Ishikawa (cell line): Measurements from ENCODE around the gene GAREM1.

Experiments used
- CEBPB ChIP-seq: IDR thresholded peaks from 2 replicates; pipeline ENCODE4 v1.6.1; 2012
- CREB1 ChIP-seq: IDR thresholded peaks from 2 replicates; pipeline ENCODE4 v1.6.1; 2012; ENCODE audit warnings: low read depth
- EGR1 ChIP-seq: IDR thresholded peaks from 2 replicates; pipeline ENCODE4 v1.6.1; 2012
- EP300 ChIP-seq: IDR thresholded peaks from 2 replicates; pipeline ENCODE4 v1.6.1; 2012; ENCODE audit warnings: borderline replicate concordance
- FOXM1 ChIP-seq: IDR thresholded peaks from 2 replicates; pipeline ENCODE4 v1.6.1; 2012; ENCODE audit warnings: low read depth, borderline replicate concordance
- MAX ChIP-seq: IDR thresholded peaks from 2 replicates; pipeline ENCODE4 v1.6.1; 2012
- NFIC ChIP-seq: IDR thresholded peaks from 2 replicates; pipeline ENCODE4 v1.6.1; 2012
- RAD21 ChIP-seq: IDR thresholded peaks from 2 replicates; pipeline ENCODE4 v1.6.1; 2012; ENCODE audit warnings: low read depth
- TAF1 ChIP-seq: IDR thresholded peaks from 2 replicates; pipeline ENCODE4 v1.6.1; 2012; ENCODE audit warnings: low read depth, mild to moderate bottlenecking
- TCF12 ChIP-seq: IDR thresholded peaks from 2 replicates; pipeline ENCODE4 v1.6.1; 2012; ENCODE audit warnings: low read depth
- TEAD4 ChIP-seq: IDR thresholded peaks from 2 replicates; pipeline ENCODE4 v1.6.1; 2012
- USF1 ChIP-seq: IDR thresholded peaks from 2 replicates; pipeline ENCODE4 v1.6.1; 2012
- YY1 ChIP-seq: IDR thresholded peaks from 2 replicates; pipeline ENCODE4 v1.6.1; 2012; ENCODE audit warnings: low read depth
- ZBTB7A ChIP-seq: IDR thresholded peaks from 2 replicates; pipeline ENCODE4 v1.6.1; 2012; ENCODE audit warnings: low read depth
- TF ChIP-seq, protein P1 (sequence below): IDR thresholded peaks from 2 replicates; pipeline ENCODE4 v1.6.1; 2012; ENCODE audit warnings: low read depth, mild to moderate bottlenecking

The GAREM1 gene

GRCh38 chr18:32339045-32339444 is 131.6 kb downstream of the GAREM1 start:
- TF ChIP-seq EGR1 (no peak), NFIC (no peak), USF1 (no peak), TAF1 (no peak), YY1 (no peak)

DNA sequence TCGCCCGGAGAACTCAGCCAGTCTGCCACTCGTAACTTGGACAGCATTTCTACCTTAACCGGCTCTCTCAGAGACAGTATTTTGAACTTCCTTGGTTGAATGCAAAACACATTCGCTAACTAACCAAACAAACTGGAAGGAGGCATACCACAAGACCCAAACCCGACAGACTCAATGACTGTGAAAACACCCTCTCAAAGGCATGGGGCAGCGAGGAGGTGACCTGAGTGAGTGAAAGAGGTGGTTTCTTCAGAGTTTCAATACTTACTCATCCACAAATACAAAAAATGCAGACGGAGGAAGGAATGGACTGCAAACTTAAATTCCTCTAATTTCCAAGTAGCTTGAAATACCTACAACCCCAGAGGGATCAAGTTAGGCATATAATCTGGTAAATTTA is 132.9 kb downstream of the GAREM1 start:
- TF ChIP-seq CREB1 (no peak), ZBTB7A (no peak), EGR1 (no peak), MAX (no peak), EP300 (no peak), TAF1 (no peak), USF1 (no peak), TEAD4 (no peak), RAD21 (no peak), TCF12 (no peak), NFIC (no peak), YY1 (no peak), CEBPB (no peak), FOXM1 (no peak)
- TF ChIP-seq, protein P1, sequence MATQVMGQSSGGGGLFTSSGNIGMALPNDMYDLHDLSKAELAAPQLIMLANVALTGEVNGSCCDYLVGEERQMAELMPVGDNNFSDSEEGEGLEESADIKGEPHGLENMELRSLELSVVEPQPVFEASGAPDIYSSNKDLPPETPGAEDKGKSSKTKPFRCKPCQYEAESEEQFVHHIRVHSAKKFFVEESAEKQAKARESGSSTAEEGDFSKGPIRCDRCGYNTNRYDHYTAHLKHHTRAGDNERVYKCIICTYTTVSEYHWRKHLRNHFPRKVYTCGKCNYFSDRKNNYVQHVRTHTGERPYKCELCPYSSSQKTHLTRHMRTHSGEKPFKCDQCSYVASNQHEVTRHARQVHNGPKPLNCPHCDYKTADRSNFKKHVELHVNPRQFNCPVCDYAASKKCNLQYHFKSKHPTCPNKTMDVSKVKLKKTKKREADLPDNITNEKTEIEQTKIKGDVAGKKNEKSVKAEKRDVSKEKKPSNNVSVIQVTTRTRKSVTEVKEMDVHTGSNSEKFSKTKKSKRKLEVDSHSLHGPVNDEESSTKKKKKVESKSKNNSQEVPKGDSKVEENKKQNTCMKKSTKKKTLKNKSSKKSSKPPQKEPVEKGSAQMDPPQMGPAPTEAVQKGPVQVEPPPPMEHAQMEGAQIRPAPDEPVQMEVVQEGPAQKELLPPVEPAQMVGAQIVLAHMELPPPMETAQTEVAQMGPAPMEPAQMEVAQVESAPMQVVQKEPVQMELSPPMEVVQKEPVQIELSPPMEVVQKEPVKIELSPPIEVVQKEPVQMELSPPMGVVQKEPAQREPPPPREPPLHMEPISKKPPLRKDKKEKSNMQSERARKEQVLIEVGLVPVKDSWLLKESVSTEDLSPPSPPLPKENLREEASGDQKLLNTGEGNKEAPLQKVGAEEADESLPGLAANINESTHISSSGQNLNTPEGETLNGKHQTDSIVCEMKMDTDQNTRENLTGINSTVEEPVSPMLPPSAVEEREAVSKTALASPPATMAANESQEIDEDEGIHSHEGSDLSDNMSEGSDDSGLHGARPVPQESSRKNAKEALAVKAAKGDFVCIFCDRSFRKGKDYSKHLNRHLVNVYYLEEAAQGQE, result no peak

DNA sequence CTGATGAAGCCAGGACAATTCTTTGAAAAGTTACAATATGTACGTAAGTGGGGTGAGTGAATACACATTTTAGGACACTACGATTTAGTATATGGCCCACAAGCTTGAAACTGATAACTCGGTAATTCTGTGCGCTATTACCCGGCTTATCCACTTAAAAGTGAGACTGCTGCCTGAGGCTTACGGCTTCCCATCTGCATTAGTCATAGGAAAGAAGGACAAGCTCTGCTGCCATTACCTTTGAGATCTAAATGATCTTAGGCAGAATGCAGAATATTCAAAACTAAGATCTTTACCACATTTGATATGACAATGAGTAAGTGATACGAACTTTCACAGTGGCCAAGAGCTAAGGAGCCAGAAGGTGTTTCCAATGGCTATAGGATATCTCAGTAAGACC is 133.3 kb downstream of the GAREM1 start:
- no peak for TF ChIP-seq TCF12
- TF ChIP-seq YY1, result no peak
- TF ChIP-seq FOXM1, result no peak
- TF ChIP-seq NFIC, result no peak
- TF ChIP-seq TEAD4, result no peak
- no peak for TF ChIP-seq CREB1
- TF ChIP-seq EP300, result no peak
- TF ChIP-seq CEBPB, result no peak
- TF ChIP-seq, protein P1, result no peak
- TF ChIP-seq TAF1, result no peak
- no peak for TF ChIP-seq EGR1
- no peak for TF ChIP-seq USF1
- TF ChIP-seq RAD21, result no peak

GRCh38 chr18:32335228-32335627 is 135.5 kb downstream of the GAREM1 start:
- TF ChIP-seq CEBPB, result no peak
- TF ChIP-seq FOXM1, result no peak
- no peak for TF ChIP-seq USF1
- no peak for TF ChIP-seq EGR1
- no peak for TF ChIP-seq TEAD4
- no peak for TF ChIP-seq TCF12
- TF ChIP-seq, protein P1, result no peak
- TF ChIP-seq MAX, result no peak
- TF ChIP-seq ZBTB7A, result no peak
- TF ChIP-seq NFIC, result no peak

DNA sequence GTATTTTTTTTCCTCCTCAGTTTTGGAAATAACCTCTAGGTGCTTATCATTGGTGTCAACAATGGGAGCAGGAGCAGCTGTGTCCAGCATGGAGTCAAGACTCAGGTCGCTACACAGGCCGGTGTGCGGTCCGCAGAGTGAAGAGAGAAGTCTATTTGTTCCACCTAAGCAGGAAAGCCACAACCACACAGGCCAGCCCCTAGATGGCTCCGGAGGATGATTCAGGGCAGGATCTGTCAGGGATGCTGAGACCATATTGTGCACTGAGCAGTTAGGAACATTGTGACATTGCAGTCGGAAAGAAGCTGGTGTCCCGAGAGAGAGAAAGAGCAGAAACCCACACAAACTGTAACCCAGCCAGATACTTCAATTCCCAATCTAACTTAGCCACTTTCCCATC is 136.9 kb downstream of the GAREM1 start:
- TF ChIP-seq EGR1 (no peak), CEBPB (no peak), CREB1 (no peak), TAF1 (no peak), MAX (no peak), USF1 (no peak), FOXM1 (no peak)
